BLaER1 treated with 17β-estradiol and CSF1 and Interleukin-3, amounts not matched to agents 10 nM and 100 nM (cell line): ENCODE data around the gene SYT7.
A peak's percentile ranks its signal among the peaks of the same experiment; 100 is the strongest.

Source experiments
- H3K27ac ChIP-seq, 11 experiments: shearing (Covaris generic); formaldehyde crosslinking; 2 replicates each; pipeline ENCODE4 v1.8.1; 2022
- H3K27me3 ChIP-seq, 11 experiments: shearing (Covaris generic); formaldehyde crosslinking; 2 replicates each; pipeline ENCODE4 v1.8.1; 2022
- H3K36me3 ChIP-seq, 11 experiments: shearing (Covaris generic); formaldehyde crosslinking; 2 replicates each; pipeline ENCODE4 v1.8.1; 2022
- H3K4me1 ChIP-seq, 10 experiments: shearing (Covaris generic); formaldehyde crosslinking; 2 replicates each; pipeline ENCODE4 v1.8.1; 2022
- H3K4me2 ChIP-seq, 11 experiments: shearing (Covaris generic); formaldehyde crosslinking; 2 replicates each; pipeline ENCODE4 v1.8.1; 2022
- H3K4me3 ChIP-seq, 10 experiments: shearing (Covaris generic); formaldehyde crosslinking; 2 replicates each; pipeline ENCODE4 v1.8.1; 2022
- H3K9ac ChIP-seq, 11 experiments: shearing (Covaris generic); formaldehyde crosslinking; 2 replicates each; pipeline ENCODE4 v1.8.1; 2022
- H3K9me3 ChIP-seq, 11 experiments: shearing (Covaris generic); formaldehyde crosslinking; replicated peaks in 1 of 11; 2 replicates each; pipeline ENCODE4 v1.8.1; 2022
- H4K20me1 ChIP-seq, 11 experiments: shearing (Covaris generic); formaldehyde crosslinking; 2 replicates each; pipeline ENCODE4 v1.8.1; 2022
- Cebpa-rat ChIP-seq, 11 experiments: shearing (Covaris generic); IDR thresholded peaks; 2 replicates each; pipeline ENCODE4 v1.8.1; 2022

SYT7 gene

DNA sequence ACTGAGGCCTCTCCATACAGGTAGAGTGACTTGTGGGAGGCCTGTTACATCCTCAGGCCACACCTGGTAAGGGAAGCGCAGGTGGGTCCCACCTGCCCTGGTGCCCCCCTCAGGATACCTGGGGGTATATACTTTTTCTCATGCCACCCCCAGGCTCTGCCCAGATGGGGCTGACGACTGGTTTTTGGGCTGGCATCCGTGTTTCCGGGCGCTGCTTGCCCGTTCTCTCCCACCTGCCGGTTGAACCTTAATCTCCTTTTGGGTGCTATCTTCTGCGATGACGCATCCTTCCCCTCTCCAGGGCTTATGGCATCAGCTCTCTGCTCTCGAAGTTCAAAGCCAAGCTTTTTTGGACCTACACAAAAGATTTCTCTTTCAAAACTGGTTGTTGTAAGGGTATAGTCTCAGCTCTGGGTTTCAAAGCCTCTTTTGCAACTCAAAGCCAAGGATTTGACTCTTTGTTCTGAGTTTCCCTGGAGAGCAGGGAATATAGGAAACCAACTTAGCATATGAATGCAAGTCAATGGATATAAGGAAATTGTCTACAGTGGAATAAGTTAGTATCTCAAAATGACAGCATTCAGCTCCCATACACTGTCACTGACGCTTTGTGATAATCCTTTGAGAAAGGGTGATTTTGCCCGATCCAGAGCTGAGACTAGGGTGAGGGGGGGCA, 80.9 kb downstream of the SYT7 start:
- no peak for TF ChIP-seq Cebpa-rat (IDR thresholded peaks at IDR 0.05)
- Histone ChIP-seq H3K9me3 (no peaks in the 10 kb centered on the region), H4K20me1 (no peaks in the 10 kb centered on the region; a peak in 2 of 22 replicates), H3K27ac (no peak overlapping the region), H3K9ac (no peak overlapping the region), H3K4me3 (no peak overlapping the region), H3K36me3 (no peaks in the 10 kb centered on the region), H3K4me1 (peaks cover 0 to 21% (median 5%) of the 10 kb centered on the region in 10 experiments; a peak in 7 of 20 replicates), H3K4me2 (no peak overlapping the region), H3K27me3 (peaks cover 0 to 5% (median under 1%) of the 10 kb centered on the region in 11 experiments; a peak in 8 of 22 replicates)

DNA sequence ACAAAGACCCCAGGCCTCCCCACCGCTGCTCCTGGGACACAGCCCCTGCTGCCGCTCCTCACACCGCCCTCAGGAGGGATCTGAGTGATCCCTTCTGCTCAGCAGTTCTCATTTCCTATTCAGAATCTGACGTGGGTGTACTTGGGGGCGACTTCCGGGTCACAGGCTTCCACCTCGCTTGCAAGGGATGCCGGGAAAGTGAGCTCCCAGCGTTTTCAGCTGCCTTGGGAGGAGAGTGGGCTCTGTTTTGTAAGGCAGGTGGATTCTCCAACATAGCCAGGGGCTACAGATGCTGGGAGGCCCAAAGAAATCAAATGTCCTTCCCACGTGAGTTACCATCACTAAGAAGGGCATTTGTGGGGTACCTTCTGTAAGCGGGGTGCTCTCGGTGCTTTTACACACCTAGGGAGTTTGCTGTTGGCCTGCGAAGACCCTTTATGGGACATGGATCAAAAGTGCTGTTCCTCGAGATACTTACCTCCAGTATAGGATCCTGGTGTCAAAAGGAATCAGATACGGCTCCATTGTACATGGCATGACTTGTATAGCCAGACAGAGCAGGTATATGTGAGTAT, 82.0 kb downstream of the SYT7 start:
- H3K27ac ChIP-seq, result no peak overlapping the region
- no peak overlapping the region for H3K9ac ChIP-seq
- H3K4me2 ChIP-seq, result peak overlapping the region in 3 of 11 experiments; percentile 35 to 55 (median 41); a peak in 4 of 22 replicates
- TF ChIP-seq Cebpa-rat (IDR thresholded peaks at IDR 0.05), result no peak
- no peaks in the 10 kb centered on the region for H3K9me3 ChIP-seq
- H3K4me1 ChIP-seq, result peaks cover 0 to 21% (median 5%) of the 10 kb centered on the region in 10 experiments; a peak in 7 of 20 replicates
- H3K36me3 ChIP-seq, result no peaks in the 10 kb centered on the region
- no peaks in the 10 kb centered on the region for H3K27me3 ChIP-seq
- no peaks in the 10 kb centered on the region; a peak in 1 of 22 replicates for H4K20me1 ChIP-seq
- H3K4me3 ChIP-seq, result no peak overlapping the region

DNA sequence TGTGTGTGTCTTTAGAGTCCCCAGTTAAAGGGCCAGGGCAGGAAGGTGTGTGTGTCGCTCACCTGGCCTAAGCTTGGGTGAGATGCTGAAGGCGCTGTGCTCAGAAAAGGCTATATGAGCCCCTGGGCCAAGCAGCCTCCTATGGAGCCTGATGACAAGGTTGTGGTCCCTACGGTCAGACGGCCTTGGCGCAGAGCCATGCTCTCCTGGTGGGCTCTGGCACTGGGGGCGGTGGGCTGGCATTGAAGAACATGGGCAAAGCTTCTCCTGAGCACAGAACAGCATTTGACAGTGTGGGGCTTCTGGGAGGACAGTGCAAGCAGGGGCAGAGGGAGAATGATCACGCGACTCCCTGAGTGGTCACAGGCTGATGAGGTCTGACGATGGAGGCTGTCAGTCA, 83.0 kb downstream of the SYT7 start:
- Histone ChIP-seq H3K27me3 (no peaks in the 10 kb centered on the region), H3K4me3 (no peak overlapping the region), H3K9ac (no peak overlapping the region), H3K27ac (no peak overlapping the region), H3K9me3 (no peaks in the 10 kb centered on the region), H3K36me3 (no peaks in the 10 kb centered on the region), H4K20me1 (no peaks in the 10 kb centered on the region; a peak in 1 of 22 replicates), H3K4me1 (peaks cover 0 to 12% (median 5%) of the 10 kb centered on the region in 10 experiments; a peak in 6 of 20 replicates), H3K4me2 (0 out of 22 replicates have a peak overlapping the region, but pooled peaks of 1 of the 11 experiments have one; percentile 35)
- no peak for TF ChIP-seq Cebpa-rat (IDR thresholded peaks at IDR 0.05)

DNA sequence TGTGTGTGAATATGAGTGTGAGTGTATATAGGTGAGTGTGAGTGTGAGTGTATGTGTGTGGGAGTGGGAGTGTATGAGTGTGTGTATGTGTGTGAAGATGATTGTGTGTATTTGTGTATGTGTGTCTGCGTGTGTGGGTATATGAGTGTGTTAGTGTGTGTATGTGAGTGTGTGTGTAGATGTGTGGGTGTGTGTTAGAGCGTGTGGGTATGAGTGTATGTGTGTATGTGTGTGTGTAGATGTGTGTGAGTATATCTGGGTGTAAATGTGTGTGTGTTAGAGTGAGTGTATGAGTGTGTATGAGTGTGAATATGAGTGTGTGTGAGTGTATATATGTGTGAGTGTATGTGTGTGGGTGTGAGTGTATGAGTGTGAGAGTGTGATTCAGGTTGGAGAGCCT, 83.4 kb downstream of the SYT7 start:
- Histone ChIP-seq H3K4me2 (no peak overlapping the region), H3K9ac (no peak overlapping the region), H3K9me3 (no peaks in the 10 kb centered on the region), H3K4me1 (peaks cover 0 to 12% (median 4%) of the 10 kb centered on the region in 10 experiments; a peak in 6 of 20 replicates), H3K36me3 (no peaks in the 10 kb centered on the region), H3K27me3 (no peaks in the 10 kb centered on the region), H3K27ac (no peak overlapping the region), H3K4me3 (no peak overlapping the region), H4K20me1 (no peaks in the 10 kb centered on the region; a peak in 1 of 22 replicates)
- no peak for TF ChIP-seq Cebpa-rat (IDR thresholded peaks at IDR 0.05)

DNA sequence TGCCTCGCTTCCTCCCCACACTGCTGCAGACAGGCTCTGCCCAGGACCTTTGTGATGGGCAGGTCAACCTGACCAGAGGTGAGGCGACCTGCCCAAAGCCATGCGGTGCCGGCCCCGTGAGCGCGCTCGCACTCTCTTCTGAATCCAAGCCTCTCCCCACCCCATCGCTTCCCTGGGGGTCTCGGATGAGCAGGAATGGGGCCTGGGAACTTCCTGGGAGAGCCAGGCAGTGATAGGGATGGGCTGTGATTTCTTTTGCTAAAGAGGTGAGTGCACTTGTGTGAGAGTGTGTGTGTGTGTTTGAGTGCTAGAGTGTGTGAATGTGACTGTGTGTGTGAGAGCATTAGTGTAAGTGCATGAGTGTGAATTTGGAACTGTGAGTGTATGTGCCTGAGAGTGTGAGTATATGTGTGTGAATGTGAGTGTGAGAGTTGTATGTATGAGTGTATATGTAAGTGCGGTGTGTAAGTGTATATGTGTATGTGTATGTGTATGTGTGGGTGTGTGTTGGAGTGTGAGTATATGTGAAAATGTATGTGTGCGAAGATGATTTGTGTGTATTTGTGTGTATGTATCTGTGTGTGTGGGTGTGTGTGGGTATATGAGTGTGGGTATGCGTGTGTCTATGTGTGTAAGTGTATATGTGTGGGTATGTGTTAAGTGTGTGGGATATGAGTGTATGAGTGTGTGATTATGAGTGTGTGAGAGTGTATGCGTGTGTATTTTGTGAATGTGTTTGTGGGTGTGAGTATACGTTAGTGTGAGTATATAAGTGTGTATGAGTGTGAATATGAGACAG, 84.1 kb downstream of the SYT7 start:
- H3K9me3 ChIP-seq, result no peaks in the 10 kb centered on the region
- no peak overlapping the region for H3K4me3 ChIP-seq
- no peak overlapping the region for H3K9ac ChIP-seq
- H4K20me1 ChIP-seq, result no peaks in the 10 kb centered on the region
- no peak for TF ChIP-seq Cebpa-rat (IDR thresholded peaks at IDR 0.05)
- H3K4me2 ChIP-seq, result no peak overlapping the region
- no peaks in the 10 kb centered on the region for H3K36me3 ChIP-seq
- H3K27me3 ChIP-seq, result no peaks in the 10 kb centered on the region
- H3K4me1 ChIP-seq, result peaks cover 0 to 12% (median 4%) of the 10 kb centered on the region in 10 experiments; a peak in 11 of 20 replicates
- no peak overlapping the region for H3K27ac ChIP-seq

DNA sequence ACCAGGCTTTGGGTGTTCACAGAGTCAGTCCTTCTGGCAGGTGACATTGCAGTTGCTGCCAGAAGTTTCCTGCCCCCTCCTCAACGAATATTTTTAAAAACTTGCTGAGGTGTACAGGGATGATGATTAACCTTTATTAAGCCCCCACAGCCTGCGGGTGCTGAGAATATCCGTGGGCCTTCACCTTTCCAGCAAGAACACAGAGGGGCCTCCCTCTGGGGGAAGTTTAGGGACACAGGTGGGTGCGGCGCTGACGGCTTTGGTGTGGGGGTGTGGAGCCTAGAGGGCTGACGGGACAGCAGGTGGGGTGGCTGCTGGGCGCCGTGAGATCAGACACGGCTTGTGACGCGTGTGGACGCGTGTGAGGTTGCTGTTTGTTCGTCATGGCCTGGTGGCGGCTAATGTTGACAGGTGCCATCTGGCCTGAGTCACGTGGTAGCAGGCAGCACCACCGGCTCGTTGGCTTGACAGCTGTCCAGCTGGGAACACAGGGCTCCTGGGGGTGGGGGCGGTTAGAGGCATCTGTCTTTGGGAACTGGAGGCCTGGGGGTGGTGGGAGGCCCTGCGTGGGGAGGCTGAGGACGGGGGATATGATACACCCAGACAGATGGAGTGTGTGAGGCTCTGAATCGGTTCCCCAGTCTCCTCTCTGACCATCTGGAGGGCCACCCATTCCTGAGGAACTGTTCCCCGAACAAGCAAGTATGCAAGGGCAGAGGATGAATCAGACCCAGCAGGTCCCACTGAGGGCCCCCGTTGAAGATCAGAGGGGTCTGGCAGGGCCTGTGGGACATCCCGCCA, 84.9 kb downstream of the SYT7 start:
- Histone ChIP-seq H3K27ac (no peak overlapping the region), H4K20me1 (no peaks in the 10 kb centered on the region), H3K9ac (no peak overlapping the region), H3K4me1 (peaks cover 8 to 19% (median 11%) of the 10 kb centered on the region in 10 experiments; a peak in 19 of 20 replicates), H3K36me3 (no peaks in the 10 kb centered on the region), H3K4me3 (no peak overlapping the region), H3K9me3 (no peaks in the 10 kb centered on the region), H3K27me3 (no peaks in the 10 kb centered on the region), H3K4me2 (no peak overlapping the region)
- no peak for TF ChIP-seq Cebpa-rat (IDR thresholded peaks at IDR 0.05)

DNA sequence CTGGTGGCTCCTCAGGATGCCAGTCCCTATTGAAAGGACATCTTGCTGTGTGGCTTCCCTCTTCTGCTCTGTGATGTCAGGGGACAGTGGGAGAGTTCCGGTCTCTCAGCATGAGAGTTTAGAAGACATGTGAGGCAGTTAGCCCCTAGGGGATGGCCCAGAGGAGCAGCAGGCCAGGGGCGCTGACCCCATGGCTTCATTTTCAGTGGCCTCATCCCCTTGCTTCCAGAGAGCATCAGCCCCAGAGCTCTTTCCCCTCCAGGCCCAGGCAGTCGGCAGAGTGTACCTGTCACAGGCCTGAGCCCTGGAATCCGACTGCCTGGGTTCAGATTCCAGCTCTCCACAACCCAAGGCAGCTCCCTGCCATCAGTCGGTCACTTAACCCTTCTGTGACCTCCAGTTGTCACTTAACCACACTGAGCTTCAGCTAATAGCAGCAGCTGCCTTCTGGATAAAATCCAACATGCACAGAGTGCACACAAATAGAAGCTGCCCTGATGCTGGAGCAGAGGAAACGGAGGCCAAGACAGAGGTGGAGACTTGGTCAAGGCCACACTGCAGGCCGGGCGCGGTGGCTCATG, 86.4 kb downstream of the SYT7 start:
- H3K27me3 ChIP-seq, result no peaks in the 10 kb centered on the region

DNA sequence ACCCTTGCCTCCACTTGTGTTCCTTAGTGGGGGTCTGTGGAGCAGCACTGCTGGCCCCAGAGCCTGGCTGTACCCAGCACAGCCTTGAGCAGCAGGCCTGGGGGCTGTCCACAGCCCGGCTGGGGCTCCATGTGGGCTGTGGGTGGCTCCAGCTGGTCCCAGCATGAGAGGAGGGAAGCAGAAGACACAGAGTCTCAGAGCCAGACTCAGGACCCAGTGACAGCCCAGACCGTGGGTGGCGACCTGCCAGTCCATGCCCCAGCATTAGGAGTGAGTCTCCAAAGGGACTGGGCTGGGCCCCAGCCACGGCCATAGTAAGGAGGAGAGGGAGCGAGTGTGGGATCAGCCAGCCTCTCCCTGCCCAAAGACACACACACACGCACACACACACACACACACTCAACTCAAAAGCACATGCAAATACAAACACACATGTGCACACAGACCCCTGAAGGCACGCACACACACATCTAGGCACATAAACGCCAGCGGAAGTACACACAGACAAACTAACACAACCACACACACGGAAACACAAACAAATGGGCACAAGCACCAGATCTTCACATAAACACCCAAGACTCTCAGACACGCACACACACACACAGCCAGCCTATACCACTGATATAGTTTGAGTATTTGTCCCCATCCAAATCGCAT, 89.0 kb downstream of the SYT7 start:
- Histone ChIP-seq H3K27me3 (no peaks in the 10 kb centered on the region), H3K9me3 (no peaks in the 10 kb centered on the region), H3K4me3 (no peak overlapping the region)

More for the DNA sequence above, 86.4 kb downstream of the SYT7 start:
- H3K36me3 ChIP-seq, result no peaks in the 10 kb centered on the region
- no peak overlapping the region for H3K4me2 ChIP-seq
- no peaks in the 10 kb centered on the region for H3K9me3 ChIP-seq
- no peak overlapping the region for H3K27ac ChIP-seq
- H4K20me1 ChIP-seq, result no peaks in the 10 kb centered on the region; a peak in 1 of 22 replicates
- TF ChIP-seq Cebpa-rat (IDR thresholded peaks at IDR 0.05), result no peak
- H3K9ac ChIP-seq, result no peak overlapping the region
- peaks cover 11 to 34% (median 25%) of the 10 kb centered on the region in 10 experiments for H3K4me1 ChIP-seq
- no peak overlapping the region for H3K4me3 ChIP-seq

More for the DNA sequence above, 89.0 kb downstream of the SYT7 start:
- Histone ChIP-seq H3K9ac (0 out of 22 replicates have a peak overlapping the region, but pooled peaks of 1 of the 11 experiments have one; percentile 29), H4K20me1 (peaks cover 0 to under 1% (median 0%) of the 10 kb centered on the region in 11 experiments; a peak in 2 of 22 replicates), H3K4me1 (peaks cover 14 to 47% (median 36%) of the 10 kb centered on the region in 10 experiments), H3K4me2 (peak overlapping the region in 8 of 11 experiments; percentile 11 to 64 (median 53); a peak in 9 of 22 replicates), H3K27ac (no peak overlapping the region), H3K36me3 (no peaks in the 10 kb centered on the region)
- TF ChIP-seq Cebpa-rat (IDR thresholded peaks at IDR 0.05), result no peak
